ENCODE data around the gene TTBK1. TPM values are rescaled to one million over a fixed set of nuclear protein-coding genes. Genes with fewer than 3 reads are reported as not detected.
"Not testable (repeated sequence)": the region's sequence is repeated elsewhere in the genome, so short reads cannot be mapped to it uniquely, and the experiment has no call there.

Gene TTBK1
- total RNA-seq, 2 experiments from 2014 or later: 0.20 to 0.80 TPM

GRCh38 chr6:43293698-43294097, 50.4 kb downstream of the TTBK1 start:
- Mint-ChIP-seq H3K4me3 (no peak overlapping the region), H3K4me1 (no peaks in the 10 kb centered on the region), H3K27ac (no peak overlapping the region), H3K36me3 (no peaks in the 10 kb centered on the region), H3K27me3 (peaks cover under 1% of the 10 kb centered on the region), H3K9me3 (ENCODE audit: low read depth) (no peaks in the 10 kb centered on the region)
- no peak for ATAC-seq
- CTCF ChIA-PET: no interaction called here
- no peak for DNase-seq

- ATAC-seq: no peak
- CTCF ChIA-PET: no interaction called here
These were observed 51.3 kb downstream of the TTBK1 start for GRCh38 chr6:43294536-43294935.

GRCh38 chr6:43295456-43295855, 52.2 kb downstream of the TTBK1 start:
- ATAC-seq: no peak
- no peaks in the 10 kb centered on the region for H3K9me3 Mint-ChIP-seq (ENCODE audit: low read depth)
- DNase-seq: no peak
- H3K27me3 Mint-ChIP-seq: peaks cover 8% of the 10 kb centered on the region
- no peaks in the 10 kb centered on the region for H3K36me3 Mint-ChIP-seq
- no peak overlapping the region for H3K27ac Mint-ChIP-seq
- no peak overlapping the region for H3K4me3 Mint-ChIP-seq
- H3K4me1 Mint-ChIP-seq: no peaks in the 10 kb centered on the region
- CTCF ChIA-PET: interaction anchor here (2.8 kb wide), 1 partner anchor 12 kb away, joined by 17 read pairs; the partner anchor contains the start of gene CRIP3

More at GRCh38 chr6:43294536-43294935, 51.3 kb downstream of the TTBK1 start:
- H3K4me3 Mint-ChIP-seq: no peak overlapping the region
- no peaks in the 10 kb centered on the region for H3K36me3 Mint-ChIP-seq
- DNase-seq: no peak
- peaks cover 4% of the 10 kb centered on the region for H3K27me3 Mint-ChIP-seq
- H3K4me1 Mint-ChIP-seq: no peaks in the 10 kb centered on the region
- no peaks in the 10 kb centered on the region for H3K9me3 Mint-ChIP-seq (ENCODE audit: low read depth)
- H3K27ac Mint-ChIP-seq: no peak overlapping the region

- no peak overlapping the region for H3K27ac Mint-ChIP-seq
- peaks cover 11% of the 10 kb centered on the region for H3K27me3 Mint-ChIP-seq
- no peaks in the 10 kb centered on the region for H3K9me3 Mint-ChIP-seq (ENCODE audit: low read depth)
- H3K4me3 Mint-ChIP-seq: no peak overlapping the region
- DNase-seq (no peak), ATAC-seq (no peak)
- no peaks in the 10 kb centered on the region for H3K36me3 Mint-ChIP-seq
- H3K4me1 Mint-ChIP-seq: no peaks in the 10 kb centered on the region
- CTCF ChIA-PET: interaction anchor here (0.6 to 2.8 kb wide), 3 partner anchors 11 to 213 kb away, joined by 3 to 17 read pairs (median 3); partner anchors contain the start of genes CRIP3 and LRRC73
These were observed 53.7 kb downstream of the TTBK1 start for GRCh38 chr6:43296780-43297497.

- Mint-ChIP-seq H3K27me3 (peaks cover 11% of the 10 kb centered on the region), H3K9me3 (ENCODE audit: low read depth) (no peaks in the 10 kb centered on the region), H3K36me3 (no peaks in the 10 kb centered on the region), H3K4me3 (no peak within 1 kb of the TSS), H3K27ac (no peak within 1 kb of the TSS), H3K4me1 (no peaks in the 10 kb centered on the region)
- ATAC-seq (no peak), DNase-seq (no peak)
- CTCF ChIA-PET: interaction anchor here (0.6 to 2.8 kb wide), 4 partner anchors 10 to 212 kb away, joined by 3 to 17 read pairs (median 3); partner anchors contain the start of genes CRIP3 and LRRC73
These were observed 54.6 kb downstream of the TTBK1 start, which contains the start of gene SLC22A7 for GRCh38 chr6:43297644-43298564. TSS of gene SLC22A7 (plus strand) at chr6:43298260. CDS start at chr6:43298359, 99 bp downstream.

GRCh38 chr6:43298565-43299337, 55.5 kb downstream of the TTBK1 start:
- Mint-ChIP-seq H3K27ac (no peak overlapping the region), H3K27me3 (peaks cover 11% of the 10 kb centered on the region), H3K4me1 (no peaks in the 10 kb centered on the region), H3K9me3 (ENCODE audit: low read depth) (no peaks in the 10 kb centered on the region), H3K4me3 (no peak overlapping the region), H3K36me3 (no peaks in the 10 kb centered on the region)
- no peak for DNase-seq
- CTCF ChIA-PET: interaction anchor here (0.6 kb wide), 1 partner anchor 74 kb away, joined by 3 read pairs; no protein-coding TSS in a partner anchor
- no peak for ATAC-seq

GRCh38 chr6:43299338-43300293, 56.3 kb downstream of the TTBK1 start:
- no peak overlapping the region for H3K4me3 Mint-ChIP-seq
- H3K36me3 Mint-ChIP-seq: no peaks in the 10 kb centered on the region
- no peaks in the 10 kb centered on the region for H3K9me3 Mint-ChIP-seq (ENCODE audit: low read depth)
- no peak for DNase-seq
- ATAC-seq: no peak
- peaks cover 11% of the 10 kb centered on the region for H3K27me3 Mint-ChIP-seq
- no peak overlapping the region for H3K27ac Mint-ChIP-seq
- H3K4me1 Mint-ChIP-seq: no peaks in the 10 kb centered on the region
- CTCF ChIA-PET: interaction anchor here (1.0 kb wide), 1 partner anchor 98 kb away, joined by 3 read pairs; no protein-coding TSS in a partner anchor

GRCh38 chr6:43301081-43301870, 58.0 kb downstream of the TTBK1 start:
- H3K36me3 Mint-ChIP-seq: no peaks in the 10 kb centered on the region
- H3K27ac Mint-ChIP-seq: no peak overlapping the region
- DNase-seq: no peak
- H3K4me1 Mint-ChIP-seq: no peaks in the 10 kb centered on the region
- H3K9me3 Mint-ChIP-seq (ENCODE audit: low read depth): no peaks in the 10 kb centered on the region
- CTCF ChIA-PET: interaction anchor here (0.6 kb wide), 1 partner anchor 9 kb away, joined by 5 read pairs; no protein-coding TSS in a partner anchor
- H3K27me3 Mint-ChIP-seq: peaks cover 11% of the 10 kb centered on the region
- H3K4me3 Mint-ChIP-seq: no peak overlapping the region
- ATAC-seq: no peak

GRCh38 chr6:43302126-43302525, 58.8 kb downstream of the TTBK1 start:
- H3K36me3 Mint-ChIP-seq: no peaks in the 10 kb centered on the region
- H3K27ac Mint-ChIP-seq: no peak overlapping the region
- no peaks in the 10 kb centered on the region for H3K9me3 Mint-ChIP-seq (ENCODE audit: low read depth)
- no peak overlapping the region for H3K4me3 Mint-ChIP-seq
- peaks cover 11% of the 10 kb centered on the region for H3K27me3 Mint-ChIP-seq
- DNase-seq (no peak), ATAC-seq (no peak)
- no peaks in the 10 kb centered on the region for H3K4me1 Mint-ChIP-seq
- CTCF ChIA-PET: interaction anchor here (0.6 kb wide), 1 partner anchor 9 kb away, joined by 5 read pairs; no protein-coding TSS in a partner anchor

- peaks cover 11% of the 10 kb centered on the region for H3K27me3 Mint-ChIP-seq
- not testable (repeated sequence) for H3K4me3 Mint-ChIP-seq; DNase-seq; H3K4me1 Mint-ChIP-seq; H3K27ac Mint-ChIP-seq; H3K9me3 Mint-ChIP-seq (ENCODE audit: low read depth); H3K36me3 Mint-ChIP-seq; ATAC-seq
- CTCF ChIA-PET: interaction anchor here (0.7 kb wide), 1 partner anchor 95 kb away, joined by 3 read pairs; no protein-coding TSS in a partner anchor
These were observed 59.7 kb downstream of the TTBK1 start for GRCh38 chr6:43303006-43303405.

GRCh38 chr6:43303751-43304331, 60.6 kb downstream of the TTBK1 start:
- no peaks in the 10 kb centered on the region for H3K9me3 Mint-ChIP-seq (ENCODE audit: low read depth)
- DNase-seq (no peak), ATAC-seq (no peak)
- peaks cover 6% of the 10 kb centered on the region for H3K4me1 Mint-ChIP-seq
- no peak overlapping the region for H3K4me3 Mint-ChIP-seq
- H3K27me3 Mint-ChIP-seq: peaks cover 9% of the 10 kb centered on the region
- H3K27ac Mint-ChIP-seq: no peak overlapping the region
- H3K36me3 Mint-ChIP-seq: no peaks in the 10 kb centered on the region
- CTCF ChIA-PET: no interaction called here

Data from activated CD8-positive, alpha-beta memory T cell treated with anti-CD3 and anti-CD28 coated beads, Interleukin-2, amount 10 ng/mL, durations not matched to agents 7 days and 5 days (primary cell).